Measurements from ENCODE around the gene SOCS7. TPM values are rescaled to one million over a fixed set of nuclear protein-coding genes. Genes with fewer than 3 reads are reported as not detected.

SOCS7 gene
- total and polyA plus RNA-seq, 11 donors = 5.1 to 19.2 (median 14.0) TPM

DNA sequence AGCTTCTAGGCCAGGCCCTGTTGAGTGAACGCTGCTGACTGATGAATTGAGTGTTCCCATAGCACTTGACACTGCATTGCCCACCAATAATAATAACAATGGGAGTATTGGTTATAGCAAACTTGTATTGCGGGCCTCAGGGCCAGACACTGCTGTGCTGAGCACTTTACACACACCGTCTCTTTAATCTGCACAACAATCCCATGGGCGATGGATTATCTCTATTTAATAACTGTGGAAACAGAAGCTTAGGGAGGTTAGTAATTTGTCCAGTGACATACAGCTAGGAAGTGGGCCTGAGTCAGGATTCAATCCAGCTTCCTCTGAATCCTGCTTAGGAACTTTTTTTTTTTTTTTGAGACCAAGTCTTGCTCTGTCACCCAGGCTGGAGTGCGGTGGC, 87.8 kb downstream of the SOCS7 start:
- Histone ChIP-seq H3K36me3 (peaks cover 0 to 3% (median 0%) of the 10 kb centered on the region in 9 donors), H3K27me3 (no peaks in the 10 kb centered on the region), H3K4me1 (peaks cover 9 to 82% (median 42%) of the 10 kb centered on the region in 12 donors), H3K4me3 (no peak overlapping the region), H3K9me3 (no peaks in the 10 kb centered on the region), H3K27ac (peak overlapping the region in 9 of 12 donors; percentile 74 to 95 (median 79))
- intact Hi-C loops (cut with DNase I) = no loop called here
- 65 to 75% (median 73%) methylated on average over 5 of the region's 5 CpGs for WGBS, 4 donors
- ATAC-seq = no peak
- TF ChIP-seq, protein P1, sequence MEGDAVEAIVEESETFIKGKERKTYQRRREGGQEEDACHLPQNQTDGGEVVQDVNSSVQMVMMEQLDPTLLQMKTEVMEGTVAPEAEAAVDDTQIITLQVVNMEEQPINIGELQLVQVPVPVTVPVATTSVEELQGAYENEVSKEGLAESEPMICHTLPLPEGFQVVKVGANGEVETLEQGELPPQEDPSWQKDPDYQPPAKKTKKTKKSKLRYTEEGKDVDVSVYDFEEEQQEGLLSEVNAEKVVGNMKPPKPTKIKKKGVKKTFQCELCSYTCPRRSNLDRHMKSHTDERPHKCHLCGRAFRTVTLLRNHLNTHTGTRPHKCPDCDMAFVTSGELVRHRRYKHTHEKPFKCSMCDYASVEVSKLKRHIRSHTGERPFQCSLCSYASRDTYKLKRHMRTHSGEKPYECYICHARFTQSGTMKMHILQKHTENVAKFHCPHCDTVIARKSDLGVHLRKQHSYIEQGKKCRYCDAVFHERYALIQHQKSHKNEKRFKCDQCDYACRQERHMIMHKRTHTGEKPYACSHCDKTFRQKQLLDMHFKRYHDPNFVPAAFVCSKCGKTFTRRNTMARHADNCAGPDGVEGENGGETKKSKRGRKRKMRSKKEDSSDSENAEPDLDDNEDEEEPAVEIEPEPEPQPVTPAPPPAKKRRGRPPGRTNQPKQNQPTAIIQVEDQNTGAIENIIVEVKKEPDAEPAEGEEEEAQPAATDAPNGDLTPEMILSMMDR (IDR thresholded peaks at IDR 0.05) = no peak
- TF ChIP-seq POLR2A (IDR thresholded peaks at IDR 0.05) = no peak
- no peak for DNase-seq

DNA sequence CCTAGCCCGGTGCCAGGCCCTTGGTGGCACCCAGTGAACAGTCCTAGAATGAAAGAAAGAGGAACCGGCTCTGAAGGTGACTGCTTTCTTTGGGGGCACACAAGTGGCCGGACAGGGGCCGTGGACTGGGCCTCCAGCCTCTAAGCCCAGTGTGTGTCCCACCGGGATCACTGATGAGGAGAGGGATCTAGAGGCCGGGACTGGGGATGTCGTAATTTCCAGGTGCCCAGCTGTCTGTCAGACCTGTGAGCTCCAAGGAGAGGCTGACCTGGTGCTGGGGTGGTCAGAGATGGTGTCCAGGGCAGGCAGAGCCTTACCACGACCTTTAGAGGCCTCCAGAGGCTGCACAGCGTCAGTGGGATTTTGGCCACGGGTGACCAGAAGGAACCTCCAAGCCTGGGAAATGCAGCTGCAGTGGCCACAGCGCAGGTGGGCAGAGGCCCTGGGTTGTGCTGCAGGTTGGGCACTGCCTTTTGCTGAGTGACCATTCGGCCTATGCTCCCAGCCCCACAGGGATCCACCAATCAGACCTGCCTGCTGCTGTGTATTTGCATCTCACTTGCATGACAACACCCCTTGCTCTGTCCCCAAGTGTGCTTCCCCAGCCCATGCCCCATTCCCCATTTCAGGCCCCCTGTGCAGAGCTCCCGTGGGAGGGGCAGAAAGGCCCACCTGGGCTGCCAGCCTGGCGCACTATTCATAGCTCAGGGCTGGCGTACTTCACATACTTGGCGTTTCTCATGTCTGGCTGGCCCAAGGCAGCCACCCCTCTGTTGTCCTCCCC, 89.2 kb downstream of the SOCS7 start:
- no peaks in the 10 kb centered on the region for H3K27me3 ChIP-seq
- peak overlapping the region; percentile 41 to 95 (median 76) for H3K27ac ChIP-seq
- peak; percentile 75 to 87 (median 82) for ATAC-seq
- H3K4me3 ChIP-seq = peak overlapping the region in 1 of 12 donors; percentile 4
- intact Hi-C loops (cut with DNase I) = loop anchor here in 5 of 10 donors (5.0 kb wide), 2 partner anchors 41 to 46 kb away; no protein-coding TSS in a partner anchor
- DNase-seq = peak in 4 of 5 donors; percentile 64 to 83 (median 70)
- WGBS, 4 donors = 56 to 63% (median 61%) methylated on average over 16 of the region's 16 CpGs
- peaks cover 0 to 3% (median 0%) of the 10 kb centered on the region in 9 donors for H3K36me3 ChIP-seq
- peak in 1 of 2 donors; percentile 33 for TF ChIP-seq POLR2A (IDR thresholded peaks at IDR 0.05)
- TF ChIP-seq, protein P1 (IDR thresholded peaks at IDR 0.05) = no peak
- peaks cover 9 to 72% (median 42%) of the 10 kb centered on the region in 12 donors for H3K4me1 ChIP-seq
- H3K9me3 ChIP-seq = no peaks in the 10 kb centered on the region

DNA sequence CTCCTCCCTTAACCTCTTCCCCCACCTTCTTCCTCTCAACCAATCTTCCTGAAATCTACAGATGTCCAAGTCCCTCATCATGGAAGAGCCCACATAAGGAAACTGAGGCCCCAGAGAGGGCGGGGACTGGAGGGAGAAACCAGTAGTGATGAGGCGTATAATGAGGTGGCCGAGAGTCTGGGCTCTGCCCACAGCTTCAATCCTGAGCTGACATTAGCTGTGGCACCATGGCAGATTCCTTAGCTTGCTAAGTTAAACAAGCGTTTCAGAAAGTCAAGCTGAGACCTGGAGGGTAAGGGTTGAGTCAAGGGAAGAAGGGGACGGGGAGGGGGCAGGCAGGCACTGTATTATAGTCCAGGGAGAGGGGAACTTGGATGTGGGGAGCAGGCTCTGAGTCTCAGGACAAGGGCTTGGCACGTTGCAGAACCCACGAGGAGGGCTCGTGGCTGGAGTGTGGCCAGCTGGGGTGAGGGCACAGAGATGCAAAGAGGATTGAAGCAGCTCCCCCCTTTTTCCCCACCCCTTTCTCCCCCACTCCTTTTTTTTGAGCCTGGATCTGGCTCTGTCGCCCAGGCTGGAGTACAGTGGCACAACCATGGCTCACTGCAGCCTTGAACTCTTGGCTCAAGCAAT, 89.9 kb downstream of the SOCS7 start:
- Histone ChIP-seq H3K36me3 (peaks cover 0 to 3% (median 0%) of the 10 kb centered on the region in 9 donors), H3K27ac (peak overlapping the region; percentile 49 to 95 (median 76)), H3K9me3 (no peaks in the 10 kb centered on the region), H3K4me3 (peak overlapping the region in 1 of 12 donors; percentile 4), H3K4me1 (peaks cover 9 to 65% (median 42%) of the 10 kb centered on the region in 12 donors), H3K27me3 (no peaks in the 10 kb centered on the region)
- TF ChIP-seq, protein P1 (IDR thresholded peaks at IDR 0.05) = no peak
- no peak for TF ChIP-seq POLR2A (IDR thresholded peaks at IDR 0.05)
- intact Hi-C loops (cut with DNase I) = loop anchor here in 5 of 10 donors (5.0 kb wide), 2 partner anchors 41 to 46 kb away; no protein-coding TSS in a partner anchor
- DNase-seq (peak in 2 of 5 donors; percentile 33 to 56), ATAC-seq (peak; percentile 36 to 49 (median 40))
- 52 to 59% (median 56%) methylated on average over 9 of the region's 9 CpGs for WGBS, 4 donors

DNA sequence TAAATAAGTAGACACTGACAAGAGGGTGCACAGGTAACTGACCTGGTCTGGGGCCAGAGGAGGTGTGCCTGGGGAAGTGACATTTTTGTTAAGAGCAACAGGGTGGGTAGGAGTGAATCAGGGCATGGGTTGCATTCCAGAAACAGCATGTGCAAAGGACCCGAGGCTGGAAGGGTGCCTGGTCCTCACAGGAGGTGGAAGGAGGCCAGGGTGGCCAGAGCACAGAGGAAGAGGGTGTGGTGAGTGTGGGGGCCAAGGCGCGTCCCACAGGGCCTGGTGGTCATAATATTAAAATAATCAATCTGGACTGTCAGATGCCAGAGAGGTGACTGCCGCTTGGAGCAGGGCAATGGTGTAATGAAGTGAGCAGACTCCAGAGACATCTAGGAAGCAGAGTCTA, 90.9 kb downstream of the SOCS7 start:
- Histone ChIP-seq H3K9me3 (no peaks in the 10 kb centered on the region), H3K4me3 (no peak overlapping the region), H3K27me3 (no peaks in the 10 kb centered on the region), H3K27ac (peak overlapping the region in 11 of 12 donors; percentile 69 to 95 (median 77)), H3K36me3 (no peaks in the 10 kb centered on the region), H3K4me1 (peaks cover 9 to 67% (median 45%) of the 10 kb centered on the region in 12 donors)
- TF ChIP-seq, protein P1 (IDR thresholded peaks at IDR 0.05) = no peak
- TF ChIP-seq POLR2A (IDR thresholded peaks at IDR 0.05) = no peak
- peak in 2 of 5 donors; percentile 58 to 71 for DNase-seq
- intact Hi-C loops (cut with DNase I) = loop anchor here in 5 of 10 donors (5.0 kb wide), 2 partner anchors 40 to 45 kb away; no protein-coding TSS in a partner anchor
- 16 to 29% (median 25%) methylated on average over 4 of the region's 4 CpGs for WGBS, 4 donors
- ATAC-seq = peak in 3 of 4 donors; percentile 21 to 49 (median 46)

Measured in heart left ventricle (tissue), 16 donors.